Measurements from ENCODE around the gene DAB2. TPM values are rescaled to one million over a fixed set of nuclear protein-coding genes. Genes with fewer than 3 reads are reported as not detected.

DAB2 gene
- total and polyA plus RNA-seq, 2 of the 8 experiments (the other 6 are each of a cell fraction or from before 2014, with no cell fraction given) = 2.6 to 4.9 TPM

- TF ChIP-seq EGR1 (IDR thresholded peaks at IDR 0.05; ENCODE audit: borderline replicate concordance, low read depth, low read length) (no peak), HDAC2 (IDR thresholded peaks at IDR 0.05; ENCODE audit: borderline replicate concordance in 1 of 2, low read depth in 2 of 2, low read length in 2 of 2) (no peak), CREB1 (IDR thresholded peaks at IDR 0.05) (no peak), HDAC6 (IDR thresholded peaks at IDR 0.05; ENCODE audit: low read depth, low read length) (no peak), MAFK (IDR thresholded peaks at IDR 0.05; ENCODE audit: low read depth, low read length) (no peak), RXRA (IDR thresholded peaks at IDR 0.05; ENCODE audit: insufficient read depth, low read depth, low read length) (no peak), EP300 (IDR thresholded peaks at IDR 0.05; ENCODE audit: borderline replicate concordance in 1 of 2, low read depth in 2 of 2, low read length in 2 of 2) (no peak)
Observed at GRCh38 chr5:39387293-39387692, 37.5 kb downstream of the DAB2 start (continued).
